ENCODE results near the gene DIS3L2.
"Not testable (repeated sequence)": the region's sequence is repeated elsewhere in the genome, so short reads cannot be mapped to it uniquely, and the experiment has no call there.

Gene DIS3L2

DNA sequence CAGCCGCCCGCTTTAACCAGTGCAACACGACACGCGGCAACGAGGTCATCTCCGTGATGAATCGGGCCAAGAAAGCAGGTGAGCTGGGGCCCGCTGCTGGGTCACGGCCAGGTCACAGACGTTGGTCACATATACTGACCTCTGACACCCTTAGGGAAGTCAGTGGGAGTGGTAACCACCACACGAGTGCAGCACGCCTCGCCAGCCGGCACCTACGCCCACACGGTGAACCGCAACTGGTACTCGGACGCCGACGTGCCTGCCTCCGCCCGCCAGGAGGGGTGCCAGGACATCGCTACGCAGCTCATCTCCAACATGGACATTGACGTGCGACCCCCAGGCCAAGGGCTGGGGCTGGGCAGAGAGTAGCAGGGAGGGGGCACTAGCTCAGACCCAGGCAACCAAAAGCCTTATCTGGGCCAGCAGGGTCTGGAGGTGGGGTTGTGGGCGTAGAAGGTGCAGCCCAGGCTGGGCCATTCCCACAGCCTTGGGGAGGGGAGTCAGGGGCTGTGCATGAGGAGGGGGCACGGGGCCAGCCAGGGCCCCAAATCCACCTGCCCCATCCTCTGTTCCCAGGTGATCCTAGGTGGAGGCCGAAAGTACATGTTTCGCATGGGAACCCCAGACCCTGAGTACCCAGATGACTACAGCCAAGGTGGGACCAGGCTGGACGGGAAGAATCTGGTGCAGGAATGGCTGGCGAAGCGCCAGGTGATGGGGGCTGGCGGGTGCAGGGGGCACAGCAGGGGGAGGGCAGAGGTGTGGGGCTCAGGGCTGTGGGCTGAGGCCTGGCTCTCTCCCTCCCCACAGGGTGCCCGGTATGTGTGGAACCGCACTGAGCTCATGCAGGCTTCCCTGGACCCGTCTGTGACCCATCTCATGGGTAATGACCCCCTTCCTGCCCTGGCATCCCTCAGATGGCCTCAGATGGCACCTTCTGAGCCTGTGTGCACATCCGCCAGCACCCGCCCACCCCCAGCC, 418.4 kb downstream of the DIS3L2 start:
- not testable (repeated sequence) for DNase-seq (ENCODE audit: low spot score); FAIRE-seq

DNA sequence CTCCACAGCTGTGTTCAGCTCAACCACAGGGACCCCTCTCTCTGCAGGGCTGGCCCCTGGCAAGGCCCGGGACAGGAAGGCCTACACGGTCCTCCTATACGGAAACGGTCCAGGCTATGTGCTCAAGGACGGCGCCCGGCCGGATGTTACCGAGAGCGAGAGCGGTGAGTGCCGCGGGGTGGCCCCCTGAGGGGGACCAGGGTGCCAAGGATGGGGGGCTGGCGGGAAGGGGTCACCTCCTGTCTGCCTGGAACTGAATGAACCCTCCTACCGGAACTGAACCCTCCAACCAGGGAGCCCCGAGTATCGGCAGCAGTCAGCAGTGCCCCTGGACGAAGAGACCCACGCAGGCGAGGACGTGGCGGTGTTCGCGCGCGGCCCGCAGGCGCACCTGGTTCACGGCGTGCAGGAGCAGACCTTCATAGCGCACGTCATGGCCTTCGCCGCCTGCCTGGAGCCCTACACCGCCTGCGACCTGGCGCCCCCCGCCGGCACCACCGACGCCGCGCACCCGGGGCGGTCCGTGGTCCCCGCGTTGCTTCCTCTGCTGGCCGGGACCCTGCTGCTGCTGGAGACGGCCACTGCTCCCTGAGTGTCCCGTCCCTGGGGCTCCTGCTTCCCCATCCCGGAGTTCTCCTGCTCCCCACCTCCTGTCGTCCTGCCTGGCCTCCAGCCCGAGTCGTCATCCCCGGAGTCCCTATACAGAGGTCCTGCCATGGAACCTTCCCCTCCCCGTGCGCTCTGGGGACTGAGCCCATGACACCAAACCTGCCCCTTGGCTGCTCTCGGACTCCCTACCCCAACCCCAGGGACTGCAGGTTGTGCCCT, 419.9 kb downstream of the DIS3L2 start:
- FAIRE-seq; DNase-seq (ENCODE audit: low spot score): not testable (repeated sequence)

DNA sequence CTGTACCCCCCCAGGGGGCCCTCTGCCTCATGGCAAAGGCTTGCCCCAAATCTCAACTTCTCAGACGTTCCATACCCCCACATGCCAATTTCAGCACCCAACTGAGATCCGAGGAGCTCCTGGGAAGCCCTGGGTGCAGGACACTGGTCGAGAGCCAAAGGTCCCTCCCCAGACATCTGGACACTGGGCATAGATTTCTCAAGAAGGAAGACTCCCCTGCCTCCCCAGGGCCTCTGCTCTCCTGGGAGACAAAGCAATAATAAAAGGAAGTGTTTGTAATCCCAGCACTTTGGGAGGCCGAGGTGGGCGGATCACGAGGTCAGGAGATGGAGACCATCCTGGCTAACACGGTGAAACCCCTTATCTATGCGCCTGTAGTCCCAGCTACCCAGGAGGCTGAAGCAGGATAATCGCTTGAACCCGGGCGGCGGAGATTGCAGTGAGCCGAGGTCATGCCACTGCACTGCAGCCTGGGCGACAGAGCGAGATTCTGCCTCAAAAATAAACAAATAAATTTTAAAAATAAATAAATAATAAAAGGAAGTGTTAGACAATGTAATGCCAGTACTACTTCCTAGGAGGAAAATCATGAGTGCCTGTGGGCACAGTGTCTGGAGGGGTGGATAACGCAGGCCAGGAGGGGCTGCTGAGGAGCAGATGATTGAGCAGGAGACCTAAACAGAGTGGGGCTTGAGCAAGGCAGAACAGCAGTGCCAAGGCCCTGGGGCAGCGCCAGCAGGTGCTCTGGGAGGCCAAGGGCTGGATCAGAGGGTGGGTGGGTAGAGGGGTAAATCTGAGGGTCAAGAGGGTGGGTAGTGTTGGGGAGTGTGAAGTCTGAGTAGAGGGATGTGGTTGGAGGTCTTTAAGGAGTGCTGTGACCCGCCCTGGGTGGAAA, 421.1 kb downstream of the DIS3L2 start:
- FAIRE-seq, result no peak
- no peak for DNase-seq (ENCODE audit: low spot score)

DNA sequence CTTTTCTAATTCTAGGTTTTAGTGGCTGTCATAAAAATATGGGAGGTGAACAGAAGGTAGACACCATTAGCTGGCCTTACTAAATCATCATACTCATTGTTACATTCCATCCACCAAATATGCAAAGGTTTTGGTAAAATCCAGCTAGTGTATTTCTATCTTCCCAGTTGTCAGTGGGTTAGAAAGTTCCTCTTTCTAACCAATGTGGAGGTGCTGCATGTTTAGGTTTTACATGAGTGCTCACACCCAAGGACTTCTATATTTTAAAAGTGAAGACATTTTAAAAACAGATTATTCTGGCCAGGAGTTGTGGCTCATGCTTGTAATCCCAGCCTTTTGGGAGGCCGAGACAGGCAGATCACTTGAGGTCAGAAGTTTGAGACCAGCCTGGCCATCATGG, 423.0 kb downstream of the DIS3L2 start:
- FAIRE-seq, result no peak
- no peak for DNase-seq (ENCODE audit: low spot score)

DNA sequence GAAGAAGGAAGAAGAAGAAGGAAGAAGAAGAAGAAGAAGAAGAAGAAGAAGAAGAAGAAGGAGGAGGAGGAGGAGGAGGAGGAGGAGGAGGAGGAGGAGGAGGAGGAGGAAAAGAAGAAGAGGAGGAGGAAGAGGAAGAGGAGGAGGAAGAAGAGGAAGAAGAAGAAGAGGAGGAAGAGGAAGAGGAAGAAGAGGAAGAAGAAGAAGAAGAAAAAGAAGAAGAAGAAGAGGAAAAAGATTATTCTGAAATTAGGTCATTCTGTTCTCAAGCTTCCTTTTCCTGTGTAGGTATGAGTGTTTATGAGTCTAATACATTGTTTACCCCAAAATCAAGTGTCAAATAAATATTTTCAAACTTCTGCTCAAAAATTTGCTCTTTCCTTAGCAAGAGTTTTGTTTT, 423.5 kb downstream of the DIS3L2 start:
- not testable (repeated sequence) for FAIRE-seq; DNase-seq (ENCODE audit: low spot score)

DNA sequence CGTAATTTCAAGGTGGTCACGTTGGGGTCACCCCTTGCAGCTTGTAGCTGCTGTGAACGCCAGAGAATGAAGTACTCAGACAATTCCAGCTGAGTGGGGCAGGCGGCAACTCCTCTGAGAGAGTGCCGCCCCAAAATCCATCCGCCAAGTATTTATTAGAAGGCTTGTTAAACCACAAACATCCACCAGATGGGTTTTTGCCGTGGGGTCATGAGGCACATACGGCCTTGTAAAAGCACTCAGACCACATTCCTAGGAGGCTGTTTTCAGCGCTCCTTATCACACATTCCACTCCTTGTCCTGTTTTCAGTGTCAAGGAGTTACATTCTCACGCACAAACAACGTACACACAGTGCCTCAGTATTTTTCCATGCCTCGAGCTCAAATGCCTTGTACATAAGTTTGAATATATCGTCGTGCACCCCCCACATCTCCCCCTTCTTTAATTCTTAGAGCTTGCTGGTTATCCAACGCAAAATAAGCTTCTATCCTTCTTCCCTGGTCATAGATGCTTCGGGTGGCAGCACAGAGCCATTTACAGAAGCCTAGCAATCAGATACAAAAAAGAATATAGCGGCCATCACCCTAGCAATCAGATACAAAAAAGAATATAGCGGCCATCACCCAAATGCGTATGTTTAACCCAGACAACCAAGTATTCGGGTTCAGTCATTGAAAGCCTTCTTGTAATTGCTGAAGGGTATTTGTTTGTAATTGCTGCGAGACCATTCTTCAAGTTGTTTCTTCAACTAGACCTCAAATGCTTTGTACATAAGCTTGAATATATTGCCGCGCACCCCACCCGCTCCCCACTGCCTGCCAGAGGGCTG, 424.4 kb downstream of the DIS3L2 start:
- FAIRE-seq, result no peak
- no peak for DNase-seq (ENCODE audit: low spot score)

DNA sequence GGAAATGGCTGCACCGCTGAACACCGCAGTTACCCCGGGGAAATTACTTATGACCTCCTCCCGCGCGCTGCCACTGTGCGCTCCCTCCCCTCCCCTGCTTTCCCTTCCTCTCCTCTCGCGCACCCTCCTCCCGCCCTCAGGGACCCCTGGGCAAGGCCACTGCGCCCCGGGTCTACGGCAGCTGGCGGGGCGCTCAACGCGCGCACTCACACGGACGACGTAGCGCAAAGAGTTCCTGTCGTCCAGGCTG, 424.9 kb downstream of the DIS3L2 start:
- FAIRE-seq (no peak), DNase-seq (ENCODE audit: low spot score) (no peak)
